ENCODE results near the gene ASTN2. TPM values are rescaled to one million over a fixed set of nuclear protein-coding genes. Genes with fewer than 3 reads are reported as not detected.

Gene ASTN2
- total and polyA plus RNA-seq, 9 of the 15 experiments (the other 6 are each of a cell fraction or from before 2014, with no cell fraction given): 0.56 to 3.5 (median 1.9) TPM

- TF ChIP-seq ZFPM2 (CRISPR knock-in tag; IDR thresholded peaks at IDR 0.05): no peak
- no peak for TF ChIP-seq ZFP36 (IDR thresholded peaks at IDR 0.05; ENCODE audit: low read depth, low read length, partially characterized antibody)
- no peak for TF ChIP-seq ZZZ3 (IDR thresholded peaks at IDR 0.05)
- TF ChIP-seq ILK (tag; IDR thresholded peaks at IDR 0.05; ENCODE audit: borderline replicate concordance, low read depth): no peak
- no peak for TF ChIP-seq TCF7L2 (IDR thresholded peaks at IDR 0.05; ENCODE audit: low read depth, low read length)
- TF ChIP-seq RBM15 (IDR thresholded peaks at IDR 0.05; ENCODE audit: insufficient read depth, low read length): no peak
- TF ChIP-seq FUS (optimal IDR thresholded peaks at IDR 0.05; ENCODE audit: low read depth, low read length): no peak
- no peak for TF ChIP-seq ELK1 (CRISPR knock-in tag; IDR thresholded peaks at IDR 0.05)
- TF ChIP-seq HNRNPK (IDR thresholded peaks at IDR 0.05; ENCODE audit: low read depth, low read length, poor library complexity, severe bottlenecking): no peak
- no peak for TF ChIP-seq GABPA (tag; conservative IDR thresholded peaks at IDR 0.05; ENCODE audit: low read depth)
- no peak for TF ChIP-seq RBM17 (IDR thresholded peaks at IDR 0.05; ENCODE audit: borderline replicate concordance, low read depth, low read length)
- no peak for TF ChIP-seq EP400 (IDR thresholded peaks at IDR 0.05)
- no peak for TF ChIP-seq KAT8 (IDR thresholded peaks at IDR 0.05; ENCODE audit: low read depth)
Observed at GRCh38 chr9:116663581-116663980, 751.3 kb downstream of the ASTN2 start (continued).

All from K562 (cell line).